Spinal cord (tissue), 10 donors: Measurements from ENCODE around the gene KPNA3. TPM values are rescaled to one million over a fixed set of nuclear protein-coding genes. Genes with fewer than 3 reads are reported as not detected.
"Not testable (repeated sequence)": the region's sequence is repeated elsewhere in the genome, so short reads cannot be mapped to it uniquely, and the experiment has no call there.

Experiments used
- DNase-seq, 6 donors: peaks; one replicate each; pipeline versions ENCODE4 v3.0.0 to v3.0.0-alpha.2; 2013 to 2015; ENCODE audit warnings: low spot score in 6 of 6, low read depth in 4 of 6
- H3K27ac ChIP-seq: one replicate; pipeline ENCODE4 v1.5.1; 2013; ENCODE audit warnings: low read depth, low read length, control low read depth
- H3K27me3 ChIP-seq: one replicate; pipeline ENCODE4 v1.6.1; 2013; ENCODE audit warnings: low read length; ENCODE audit not compliant: control insufficient read depth, insufficient read depth
- H3K36me3 ChIP-seq: one replicate; pipeline ENCODE4 v1.6.1; 2013; ENCODE audit warnings: low read length; ENCODE audit not compliant: control insufficient read depth, insufficient read depth
- H3K4me1 ChIP-seq: one replicate; pipeline ENCODE4 v1.6.1; 2013; ENCODE audit warnings: low read length; ENCODE audit not compliant: control insufficient read depth, insufficient read depth
- H3K4me3 ChIP-seq: one replicate; pipeline ENCODE4 v1.5.1; 2013; ENCODE audit warnings: low read depth, low read length, control low read depth
- H3K9me3 ChIP-seq: one replicate; pipeline ENCODE4 v1.6.1; 2013; ENCODE audit warnings: low read length; ENCODE audit not compliant: control insufficient read depth, insufficient read depth
- WGBS: methylation state at CpG from one replicate; pipeline ENCODE4 v1.1.5; 2013; ENCODE audit warnings: missing lambda C conversion rate; ENCODE audit not compliant: insufficient coverage; 5-methylcytosine and 5-hydroxymethylcytosine counted together
- polyA plus RNA-seq, 2 donors: library from polyadenylated mRNA; unstranded; fragments of 120-200 nt; gene quantifications; one replicate each; pipeline ENCODE4 v1.2.1, GENCODE V29; 2013; ENCODE audit not compliant: insufficient read length in 2 of 2
- total RNA-seq, 2 donors: library from RNA; depleted of rRNA in 1 of 2; stranded (reverse); fragments of 120-200 nt in 1 of 2; fragments of >200 nt in 1 of 2; gene quantifications; one replicate each; pipeline versions ENCODE4 v1.2.3 to v1.2.4, GENCODE V29; 2013 to 2014
- donor health status: healthy.

KPNA3 gene
- total and polyA plus RNA-seq, 4 donors = 33.9 to 58.2 (median 51.3) TPM

DNA sequence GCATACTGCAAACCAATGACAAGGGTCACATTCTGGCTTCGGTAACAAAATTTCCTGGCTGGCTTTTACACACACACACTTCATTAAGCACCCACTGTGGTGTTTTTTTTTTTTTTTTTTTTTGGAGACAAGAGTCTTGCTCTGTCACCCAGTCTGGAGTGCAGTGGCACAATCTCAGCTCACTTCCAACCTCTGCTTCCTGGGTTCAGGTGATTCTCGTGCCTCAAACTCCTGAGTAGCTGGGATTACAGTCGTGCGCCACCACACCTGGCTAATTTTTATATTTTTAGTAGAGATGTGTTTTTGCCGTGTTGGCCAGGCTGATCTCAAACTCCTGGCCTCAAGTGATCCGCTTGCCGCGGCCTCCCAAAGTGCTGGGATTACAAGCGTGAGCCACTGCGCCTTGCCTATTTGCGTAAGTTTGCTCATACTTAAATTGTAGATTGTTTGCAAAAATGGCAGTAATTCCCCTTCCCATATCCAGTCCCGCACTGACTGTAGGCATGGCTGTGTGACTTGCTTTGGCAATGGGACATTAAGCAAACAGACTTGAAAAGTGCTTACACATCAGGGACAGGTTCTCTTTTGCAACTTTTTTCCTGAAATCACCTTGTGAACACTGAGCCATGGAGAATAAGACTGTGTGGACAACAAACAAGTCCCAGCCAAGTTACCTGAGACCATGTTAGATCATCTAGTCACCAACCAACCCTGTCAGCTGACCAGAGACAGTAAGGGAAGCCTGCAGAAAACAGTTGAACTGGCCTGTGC lies 59.1 kb downstream of the KPNA3 start:
- no peaks in the 10 kb centered on the region for H3K9me3 ChIP-seq
- H3K4me3 ChIP-seq = no peak overlapping the region
- H3K27me3 ChIP-seq = no peaks in the 10 kb centered on the region
- no peaks in the 10 kb centered on the region for H3K4me1 ChIP-seq
- WGBS = 88% methylated on average over 10 of the region's 12 CpGs
- no peak for DNase-seq
- no peak overlapping the region for H3K27ac ChIP-seq
- H3K36me3 ChIP-seq = peaks cover 13% of the 10 kb centered on the region

DNA sequence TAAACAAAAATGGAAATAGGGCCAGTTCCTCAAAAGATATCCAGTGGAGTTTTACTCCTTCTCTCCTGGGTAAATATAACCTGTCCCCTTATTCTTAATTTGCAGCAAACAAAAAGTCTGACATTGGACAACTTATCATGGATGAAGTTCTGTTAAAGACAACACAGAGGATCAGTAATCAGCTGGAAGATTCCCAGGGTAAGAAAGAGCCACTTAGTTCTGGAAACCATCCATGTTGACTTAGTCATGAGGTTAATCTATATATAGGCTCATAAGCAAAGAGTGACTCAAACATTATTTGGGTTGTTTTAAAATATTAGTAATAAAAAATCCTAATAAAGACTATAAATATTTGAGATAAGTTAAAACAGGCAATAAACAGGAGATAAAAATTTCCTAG lies 60.7 kb downstream of the KPNA3 start:
- H3K4me3 ChIP-seq = no peak overlapping the region
- peaks cover 11% of the 10 kb centered on the region for H3K36me3 ChIP-seq
- no peaks in the 10 kb centered on the region for H3K27me3 ChIP-seq
- DNase-seq = no peak
- H3K4me1 ChIP-seq = no peaks in the 10 kb centered on the region
- no peaks in the 10 kb centered on the region for H3K9me3 ChIP-seq
- no peak overlapping the region for H3K27ac ChIP-seq

DNA sequence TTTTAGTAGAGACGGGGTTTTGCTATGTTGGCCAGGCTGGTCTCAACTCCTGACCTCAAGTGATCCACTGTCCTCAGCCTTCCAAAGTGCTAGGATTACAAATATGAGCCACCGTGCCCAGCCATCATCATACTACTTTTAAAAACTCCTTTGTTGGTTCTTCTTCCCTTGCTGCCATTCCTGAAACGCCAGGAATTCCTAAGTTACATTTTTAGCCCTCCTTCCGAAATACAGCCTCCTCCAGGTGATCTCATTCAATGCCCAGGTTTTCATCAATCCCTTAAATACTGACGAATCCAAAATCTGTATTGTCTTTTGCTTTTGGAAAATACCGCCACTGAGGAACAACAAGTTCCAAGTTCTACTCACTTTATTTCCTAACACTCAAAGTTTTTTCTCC lies 75.9 kb downstream of the KPNA3 start:
- H3K36me3 ChIP-seq = peaks cover 16% of the 10 kb centered on the region
- no peak for DNase-seq
- H3K9me3 ChIP-seq = peaks cover 5% of the 10 kb centered on the region
- no peaks in the 10 kb centered on the region for H3K27me3 ChIP-seq
- no peak overlapping the region for H3K27ac ChIP-seq
- 98% methylated on average over 4 of the region's 6 CpGs for WGBS
- H3K4me1 ChIP-seq = no peaks in the 10 kb centered on the region
- no peak overlapping the region for H3K4me3 ChIP-seq

DNA sequence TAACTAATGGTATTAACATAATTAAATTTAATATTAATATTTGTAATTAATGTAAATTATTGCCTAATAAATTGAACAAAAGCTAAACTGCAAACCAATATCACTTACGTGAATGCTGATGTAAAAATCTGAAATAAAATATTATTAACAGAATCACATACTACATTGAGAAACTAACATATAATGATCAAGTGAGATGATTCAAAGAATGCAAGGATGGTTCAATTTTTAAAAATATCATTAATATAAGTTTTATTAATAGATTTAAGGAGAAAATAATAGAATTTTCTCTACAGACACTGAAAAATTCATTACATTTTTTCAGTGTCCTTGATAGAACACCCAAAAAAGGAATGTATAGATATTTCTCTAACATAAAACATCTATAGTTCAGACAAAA lies 77.7 kb downstream of the KPNA3 start:
- DNase-seq = no peak
- Histone ChIP-seq H3K9me3 (peaks cover 5% of the 10 kb centered on the region), H3K36me3 (peaks cover 3% of the 10 kb centered on the region), H3K4me3 (no peak overlapping the region), H3K4me1 (no peaks in the 10 kb centered on the region), H3K27ac (no peak overlapping the region), H3K27me3 (no peaks in the 10 kb centered on the region)
- WGBS = no CpG with 5 or more reads among the region's 1 CpG

DNA sequence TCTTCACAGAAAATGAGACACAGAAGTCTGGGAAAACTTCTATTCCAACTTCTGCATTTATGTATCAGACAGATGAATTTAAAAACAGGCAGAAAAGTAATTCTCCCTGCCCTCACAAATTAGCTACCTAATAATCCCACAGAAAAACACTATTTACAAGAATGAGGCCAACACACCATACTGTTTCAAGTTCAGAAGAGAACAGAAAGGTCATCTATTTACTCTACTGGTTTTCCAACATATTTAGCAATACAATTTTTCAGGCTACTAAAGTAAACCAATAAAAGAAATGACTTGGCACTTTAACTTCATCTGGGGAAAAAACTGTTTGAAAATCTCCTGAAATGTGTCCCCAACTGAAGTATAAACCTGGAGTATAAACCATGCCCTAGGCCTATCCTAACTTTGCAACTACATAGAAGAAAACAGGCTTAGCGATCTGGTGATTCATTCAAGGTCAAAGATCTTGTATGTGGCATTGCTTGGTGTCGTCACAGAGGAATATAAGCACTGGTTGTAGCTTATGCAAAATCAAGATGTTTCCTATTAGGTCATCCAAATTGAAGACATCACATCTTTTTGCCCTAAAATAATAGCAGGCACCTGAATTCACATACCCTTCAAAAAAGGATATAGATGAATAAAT lies 81.1 kb downstream of the KPNA3 start:
- no peak for DNase-seq
- Histone ChIP-seq H3K27me3 (no peaks in the 10 kb centered on the region), H3K27ac (no peak overlapping the region), H3K4me1 (no peaks in the 10 kb centered on the region), H3K36me3 (peaks cover 7% of the 10 kb centered on the region), H3K9me3 (peaks cover 5% of the 10 kb centered on the region), H3K4me3 (no peak overlapping the region)
- no CpG with 5 or more reads among the region's 2 CpGs for WGBS

DNA sequence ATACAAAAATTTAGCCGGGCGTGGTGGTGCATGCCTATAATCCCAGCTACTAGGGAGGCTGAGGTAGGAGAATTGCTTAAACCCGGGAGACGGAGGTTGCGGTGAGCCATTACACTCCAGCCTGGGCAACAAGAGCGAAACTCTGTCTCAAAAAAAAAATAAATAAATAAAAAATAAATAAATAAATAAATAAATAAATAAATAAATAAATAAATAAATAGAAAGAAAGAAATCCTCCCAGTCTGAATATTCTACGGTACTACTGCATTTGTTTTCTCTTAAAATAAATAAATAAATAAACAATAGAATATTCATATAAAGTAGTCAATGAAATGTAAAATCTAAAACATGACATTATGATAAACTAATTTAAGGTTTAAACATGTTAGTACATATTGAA lies 88.2 kb downstream of the KPNA3 start:
- not testable (repeated sequence) for H3K27ac ChIP-seq, DNase-seq, H3K9me3 ChIP-seq, H3K4me1 ChIP-seq, H3K4me3 ChIP-seq, H3K27me3 ChIP-seq
- WGBS = 100% methylated on average over 1 of the region's 7 CpGs
- peaks cover 13% of the 10 kb centered on the region for H3K36me3 ChIP-seq

DNA sequence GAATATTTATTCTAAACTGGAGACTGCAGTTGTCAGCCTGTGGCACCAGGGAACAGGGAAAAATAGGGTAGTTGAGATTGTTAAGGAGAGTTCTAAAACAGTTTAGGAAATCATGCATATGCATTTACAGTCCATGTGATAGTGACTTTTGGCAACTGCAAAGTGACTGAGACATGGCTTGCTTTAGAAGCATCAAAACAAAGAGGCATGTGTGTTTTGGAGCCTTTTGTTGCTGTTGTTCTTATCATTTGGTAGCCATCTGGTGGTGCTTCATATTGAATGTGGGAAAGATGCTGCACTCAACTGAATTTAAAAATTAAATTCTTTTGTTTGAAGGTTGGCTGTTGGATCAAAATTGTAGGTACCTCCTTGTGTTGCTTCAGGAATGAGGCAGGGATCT lies 91.0 kb downstream of the KPNA3 start:
- no peaks in the 10 kb centered on the region for H3K4me1 ChIP-seq
- no peaks in the 10 kb centered on the region for H3K27me3 ChIP-seq
- peaks cover 8% of the 10 kb centered on the region for H3K36me3 ChIP-seq
- no peak overlapping the region for H3K4me3 ChIP-seq
- no peak overlapping the region for H3K27ac ChIP-seq
- H3K9me3 ChIP-seq = no peaks in the 10 kb centered on the region
- peak in 1 of 6 donors; percentile 79 for DNase-seq

DNA sequence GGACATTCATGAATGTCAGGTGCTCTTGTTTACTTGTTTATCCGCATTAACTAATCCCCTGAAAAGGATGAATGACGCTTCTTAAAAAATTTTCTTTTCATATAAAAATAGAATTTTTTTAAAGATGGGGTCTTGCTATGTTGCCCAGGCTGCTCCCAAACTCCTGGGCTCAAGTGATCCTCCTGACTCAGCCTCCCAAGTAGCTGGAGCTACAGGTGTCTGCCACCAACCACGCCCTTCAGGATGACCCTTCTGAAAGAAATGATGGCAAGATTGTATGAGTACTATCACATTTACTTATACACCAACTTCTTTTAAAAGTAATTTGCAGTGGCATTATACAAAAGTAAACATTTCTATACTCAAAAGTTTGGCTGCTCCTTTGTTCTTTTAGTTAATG lies 95.0 kb downstream of the KPNA3 start:
- Histone ChIP-seq H3K9me3 (no peaks in the 10 kb centered on the region), H3K36me3 (no peaks in the 10 kb centered on the region), H3K27ac (no peak overlapping the region), H3K27me3 (no peaks in the 10 kb centered on the region), H3K4me3 (no peak overlapping the region), H3K4me1 (no peaks in the 10 kb centered on the region)
- no peak for DNase-seq
- whole genome bisulfite sequencing = no CpG with 5 or more reads among the region's 3 CpGs

DNA sequence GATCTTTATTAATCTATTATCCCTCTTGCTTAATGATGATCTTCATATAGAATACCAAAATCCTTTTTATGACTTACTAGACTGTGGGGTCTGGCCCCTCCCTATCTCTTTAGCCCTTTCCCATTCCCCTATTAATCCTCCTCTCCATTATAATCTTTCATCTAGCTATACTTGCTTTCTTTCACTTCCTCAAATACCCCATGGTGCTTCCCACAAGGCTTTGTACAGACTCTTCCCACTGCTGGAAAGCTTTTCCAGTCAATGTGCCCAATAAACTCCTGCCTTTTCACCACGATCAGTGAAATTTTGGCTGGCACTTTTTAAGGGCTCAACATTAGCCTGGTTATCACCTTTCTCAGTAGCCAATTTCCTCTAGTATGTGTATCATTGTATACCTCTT lies 98.0 kb downstream of the KPNA3 start:
- WGBS = 100% methylated on average over 1 of the region's 1 CpG

DNA sequence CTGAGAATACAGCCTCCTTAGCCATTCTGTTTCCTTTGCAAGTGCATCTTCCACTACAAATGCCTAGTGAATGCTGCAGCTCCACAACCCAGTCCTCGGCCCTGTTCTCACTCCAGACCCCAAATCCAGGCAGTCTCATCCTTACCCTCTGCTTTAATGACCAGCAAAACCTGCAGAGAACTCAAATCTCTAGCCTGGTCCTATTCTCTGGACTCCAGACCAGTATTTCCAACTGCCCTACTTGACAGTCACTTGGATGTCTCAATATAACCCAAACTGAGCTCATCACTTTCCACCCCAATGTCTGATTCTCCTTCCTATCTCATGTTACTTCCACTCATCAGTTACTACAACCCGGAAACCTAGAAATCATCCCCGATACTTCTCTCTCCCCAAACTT lies 98.6 kb downstream of the KPNA3 start:
- Histone ChIP-seq H3K27ac (no peak overlapping the region), H3K4me1 (peaks cover 15% of the 10 kb centered on the region)

More for the DNA sequence above, 98.0 kb downstream of the KPNA3 start:
- Histone ChIP-seq H3K4me3 (no peak overlapping the region), H3K9me3 (no peaks in the 10 kb centered on the region), H3K4me1 (peaks cover 15% of the 10 kb centered on the region), H3K36me3 (no peaks in the 10 kb centered on the region), H3K27ac (no peak overlapping the region), H3K27me3 (no peaks in the 10 kb centered on the region)
- no peak for DNase-seq

More for the DNA sequence above, 98.6 kb downstream of the KPNA3 start:
- Histone ChIP-seq H3K4me3 (no peak overlapping the region), H3K27me3 (no peaks in the 10 kb centered on the region), H3K36me3 (no peaks in the 10 kb centered on the region), H3K9me3 (no peaks in the 10 kb centered on the region)
- 91% methylated on average over 3 of the region's 3 CpGs for WGBS
- no peak for DNase-seq
